GM21447 (cell line): ENCODE measurements around the gene SNX30.

ENCODE experiments used
- ATAC-seq: cut with Tn5 transposase; IDR thresholded peaks from one replicate; pipeline ENCODE4 v1.9.1; 2021; ENCODE audit not compliant: unreplicated experiment

The SNX30 gene

GRCh38 chr9:112819635-112820496, 69.3 kb downstream of the SNX30 start:
- ATAC-seq = no peak

DNA sequence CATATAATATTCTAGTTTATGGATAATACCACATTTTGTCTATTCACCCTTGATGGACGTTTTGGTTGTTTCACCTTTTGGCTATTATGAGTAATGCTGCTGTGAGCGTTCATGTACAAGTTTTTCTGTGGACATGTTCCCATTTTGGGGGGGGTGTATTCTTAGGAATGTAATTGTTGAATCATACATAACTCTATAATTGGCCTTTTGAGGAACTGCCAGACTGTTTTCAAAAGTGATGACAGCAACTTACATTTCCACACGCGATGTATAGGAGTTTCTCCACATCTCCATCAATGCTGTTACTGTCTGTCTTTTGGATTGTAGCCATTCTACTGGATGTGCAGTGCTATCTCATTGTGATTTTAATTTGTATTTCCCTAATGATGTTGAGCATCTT, 70.3 kb downstream of the SNX30 start:
- no peak for ATAC-seq

- no peak for ATAC-seq
Measured at GRCh38 chr9:112822618-112823017, 72.1 kb downstream of the SNX30 start.

DNA sequence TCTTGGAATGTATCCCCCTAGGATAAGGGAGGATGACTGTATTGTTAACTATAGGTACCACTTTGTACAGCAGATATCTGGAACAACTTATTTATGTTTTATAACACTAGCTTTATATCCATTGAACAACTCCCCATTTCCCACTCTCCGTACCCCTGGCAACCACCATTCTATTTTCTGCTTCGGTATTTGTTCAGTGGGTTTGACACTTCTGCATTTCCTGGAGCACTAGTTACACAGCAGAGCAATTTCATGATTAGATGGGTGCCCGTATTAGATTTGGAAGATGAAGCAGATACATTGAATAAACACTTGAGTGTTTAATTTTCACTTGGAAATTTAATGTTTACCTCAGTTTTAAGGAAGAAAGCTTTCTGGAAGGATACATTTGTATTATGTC, 72.7 kb downstream of the SNX30 start:
- no peak for ATAC-seq

DNA sequence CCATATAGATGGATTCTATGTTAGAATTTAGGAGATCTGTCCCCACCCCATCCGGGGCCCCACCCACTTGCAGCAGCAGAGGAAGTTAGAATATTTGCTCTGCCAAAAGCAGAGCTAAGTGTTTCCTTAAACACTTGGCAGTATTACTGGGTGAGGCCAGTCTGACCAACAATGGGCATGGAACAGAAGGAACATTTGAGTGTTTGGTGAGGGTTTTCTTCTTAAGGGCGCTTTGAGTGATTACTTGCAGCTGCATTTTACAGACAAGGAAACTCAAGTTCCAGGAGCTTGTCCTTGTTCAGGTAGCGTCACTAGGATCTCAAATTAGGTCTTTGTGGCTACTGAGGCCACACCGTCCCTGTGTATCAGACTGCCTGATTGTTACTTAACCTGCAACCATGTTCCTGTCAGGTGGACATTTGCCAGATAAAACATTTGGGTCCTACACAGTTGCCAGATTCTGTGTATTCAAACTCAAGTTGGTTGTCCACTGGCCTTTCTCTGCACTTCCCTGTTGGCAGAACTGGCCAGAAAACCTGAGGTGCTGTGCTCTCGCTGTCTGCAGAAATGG, 80.8 kb downstream of the SNX30 start:
- no peak for ATAC-seq

GRCh38 chr9:112831969-112832368, 81.4 kb downstream of the SNX30 start:
- no peak for ATAC-seq

DNA sequence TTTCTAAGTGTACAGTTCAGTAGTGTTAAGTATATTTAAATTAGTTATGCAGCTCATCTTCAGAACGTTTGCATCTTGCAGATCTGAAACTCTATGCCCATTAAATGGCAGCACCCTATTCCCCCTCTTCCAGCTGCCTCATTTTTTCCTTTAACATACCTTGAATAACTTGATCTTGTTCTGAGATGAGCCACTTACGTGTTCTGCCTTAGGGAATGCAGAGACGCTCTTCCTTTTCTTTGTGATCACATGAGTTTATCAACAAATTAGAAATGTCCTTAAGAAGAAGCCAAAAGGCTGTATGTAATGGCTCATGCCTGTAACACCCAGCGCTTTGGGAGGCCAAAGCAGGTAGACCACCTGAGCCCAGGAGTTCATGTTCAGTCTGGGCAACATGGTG, 82.5 kb downstream of the SNX30 start:
- no peak for ATAC-seq

DNA sequence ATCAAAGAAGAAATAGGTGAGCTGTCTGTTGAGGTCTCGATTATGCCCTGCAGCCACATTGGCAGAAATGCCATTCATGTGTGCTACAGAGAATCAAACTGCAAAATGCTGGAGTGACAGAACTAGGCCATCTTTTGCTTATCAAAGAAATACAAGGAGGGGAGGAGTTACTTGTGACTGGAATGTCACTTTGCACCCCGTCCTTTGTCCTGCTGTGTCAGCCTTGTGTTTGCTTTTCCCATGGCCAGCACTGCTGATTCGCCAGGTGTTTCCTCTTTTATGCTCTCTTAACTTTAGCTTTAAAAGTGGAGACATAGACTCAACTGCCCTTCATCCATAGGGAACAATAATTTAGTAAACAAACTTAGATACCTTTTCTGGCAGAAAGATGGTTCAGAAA, 85.8 kb downstream of the SNX30 start:
- ATAC-seq = no peak

DNA sequence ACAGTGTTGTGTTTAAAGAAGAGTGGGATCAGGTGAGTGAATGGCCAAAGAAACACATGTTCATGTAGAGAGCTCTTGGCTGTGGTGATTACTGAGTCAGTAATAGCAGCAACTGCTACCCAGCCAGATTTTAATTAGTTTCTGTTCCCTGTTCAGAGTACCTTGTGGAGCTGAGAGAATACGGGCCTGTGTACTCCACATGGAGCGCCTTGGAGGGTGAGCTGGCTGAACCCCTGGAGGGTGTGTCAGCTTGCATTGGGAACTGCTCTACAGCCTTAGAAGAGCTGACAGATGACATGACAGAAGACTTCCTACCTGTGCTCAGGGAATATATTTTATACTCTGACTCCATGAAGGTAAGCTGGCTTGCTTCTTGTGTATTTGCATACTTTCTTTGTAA, 87.8 kb downstream of the SNX30 start:
- ATAC-seq = no peak

GRCh38 chr9:112839331-112839730, 88.8 kb downstream of the SNX30 start:
- ATAC-seq = no peak

DNA sequence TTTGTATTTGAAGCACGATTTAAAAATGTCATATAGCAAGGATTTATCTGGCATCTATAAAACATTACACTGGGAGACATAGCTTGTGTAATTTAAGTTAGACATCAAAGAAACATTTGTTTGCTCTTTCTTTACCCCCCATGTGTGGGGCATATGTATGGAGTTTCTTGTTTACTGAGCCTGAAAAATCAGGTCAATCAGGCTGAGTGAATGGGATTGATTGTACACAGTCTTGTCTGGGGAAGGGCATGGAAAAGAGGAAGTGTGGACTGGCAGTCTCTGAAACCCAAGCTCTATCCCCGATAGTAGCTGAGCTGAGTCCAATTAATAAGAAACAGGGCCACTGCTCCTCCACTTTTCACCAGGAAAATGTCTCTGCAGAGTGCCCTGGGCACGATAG, 90.7 kb downstream of the SNX30 start:
- no peak for ATAC-seq

GRCh38 chr9:112842555-112842954, 92.0 kb downstream of the SNX30 start:
- no peak for ATAC-seq

DNA sequence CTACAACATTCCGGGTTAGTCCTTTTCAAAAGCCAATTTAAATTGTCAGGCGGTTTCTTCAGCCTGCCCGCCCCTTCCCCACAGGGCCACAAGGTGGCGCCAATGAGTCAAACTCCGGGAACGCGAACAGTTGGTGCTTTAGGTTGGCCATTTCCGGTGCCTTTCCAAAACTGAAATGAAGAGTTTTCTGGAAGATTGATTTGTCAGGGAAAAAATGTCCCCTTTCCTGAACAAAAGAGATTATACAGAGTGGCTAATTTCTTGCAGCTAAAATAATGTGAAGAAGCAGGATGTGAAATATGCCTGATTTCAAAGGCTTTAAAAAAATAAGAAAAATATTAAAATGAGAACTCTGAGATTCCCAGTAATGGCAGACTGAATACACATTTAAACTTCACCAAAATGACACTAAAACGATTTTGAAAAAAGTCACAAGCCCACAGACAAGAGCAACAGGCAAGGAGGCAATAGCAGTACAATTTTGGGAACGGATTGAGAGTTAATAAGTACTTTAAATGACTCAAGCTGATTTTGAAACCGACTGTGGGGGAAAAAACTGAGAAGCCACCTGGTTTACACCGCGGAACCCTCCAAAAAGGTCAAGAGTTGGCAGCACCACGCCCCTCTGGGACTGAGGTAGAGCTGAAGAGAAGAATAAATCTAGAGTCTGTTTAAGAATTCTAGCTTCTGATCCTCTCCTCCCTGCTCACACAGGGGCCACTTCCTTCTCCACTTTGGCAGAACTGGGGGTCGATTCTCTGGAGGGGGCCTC, 94.4 kb downstream of the SNX30 start:
- ATAC-seq = peak; percentile 96

DNA sequence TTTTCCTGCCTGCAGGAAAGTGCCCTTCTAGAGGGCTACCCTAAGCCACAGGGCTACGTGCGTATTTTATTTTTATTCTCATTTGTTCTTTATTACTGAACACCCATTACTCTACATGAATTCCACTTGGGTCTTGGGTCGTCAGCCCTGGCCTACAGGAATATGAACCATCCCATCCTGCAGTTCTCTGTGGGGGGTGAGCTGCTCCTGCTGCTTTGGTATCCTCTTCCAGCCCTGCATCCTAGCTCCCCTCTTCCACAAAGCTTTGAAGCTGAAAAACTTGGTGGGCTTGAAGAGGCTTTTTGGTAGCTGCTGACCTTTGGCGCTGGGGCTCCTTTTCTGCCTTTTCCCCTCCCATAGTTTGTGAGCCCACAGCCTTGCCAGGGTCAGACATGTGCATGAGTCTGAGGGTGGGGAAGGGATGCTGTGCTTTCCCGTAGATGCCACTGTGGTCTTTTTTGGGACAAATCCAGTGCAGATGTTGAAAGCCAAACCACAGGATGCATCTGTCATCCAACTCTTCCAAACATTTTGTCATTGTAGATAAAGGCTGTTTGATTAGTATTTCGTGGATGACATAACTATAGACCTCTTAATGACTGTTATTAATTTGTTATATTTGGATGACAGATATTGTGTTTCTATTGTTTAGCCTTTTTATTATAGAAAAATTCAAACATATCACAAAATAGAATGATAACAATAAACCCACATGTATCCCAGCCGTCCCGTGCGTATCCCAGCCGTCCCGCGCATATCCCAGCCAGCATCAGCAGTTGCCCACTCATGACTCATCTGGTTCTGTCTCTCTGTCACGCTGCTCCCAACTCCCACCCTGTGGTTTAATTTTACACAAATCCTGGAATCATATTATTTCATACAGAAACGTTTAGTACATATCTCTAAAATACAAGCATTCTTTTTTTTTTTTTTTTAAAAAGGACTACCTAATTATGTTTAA, 96.2 kb downstream of the SNX30 start:
- no peak for ATAC-seq

- no peak for ATAC-seq
Measured at GRCh38 chr9:112848316-112849151, 98.0 kb downstream of the SNX30 start.

GRCh38 chr9:112849363-112849922, 98.9 kb downstream of the SNX30 start:
- no peak for ATAC-seq

DNA sequence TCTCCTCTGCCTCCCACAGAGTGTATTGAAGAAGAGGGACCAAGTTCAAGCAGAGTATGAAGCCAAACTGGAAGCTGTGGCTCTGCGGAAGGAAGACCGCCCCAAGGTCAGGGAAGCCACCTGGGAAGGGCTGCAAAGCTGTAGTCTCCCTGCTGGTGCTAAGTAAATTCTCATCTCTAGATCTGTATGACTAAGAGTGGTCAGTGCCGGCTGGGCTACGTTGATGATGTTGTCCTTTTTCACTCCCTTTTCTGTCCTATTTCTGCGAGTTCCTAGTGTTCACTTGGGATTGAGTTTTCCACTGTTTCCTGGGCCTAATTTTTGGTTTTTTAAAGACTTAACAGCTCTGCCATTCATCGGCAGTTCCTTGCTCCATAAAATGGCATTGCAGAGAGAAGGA, 100.3 kb downstream of the SNX30 start:
- no peak for ATAC-seq

GRCh38 chr9:112852741-112853504, 102.4 kb downstream of the SNX30 start:
- no peak for ATAC-seq
